PFSK-1 (cell line): ENCODE data around the gene PARN.

Source experiments
- FOXP2 ChIP-seq: optimal IDR thresholded peaks from 2 replicates; pipeline ENCODE3; 2011; ENCODE audit warnings: borderline replicate concordance, control low read depth, inconsistent platforms; ENCODE audit not compliant: insufficient read depth; ENCODE audit errors: extremely low read length, extremely low read depth
- POLR2AphosphoS5 ChIP-seq: IDR thresholded peaks from 2 replicates; pipeline ENCODE4 v1.6.1; 2012; ENCODE audit warnings: low read depth, mild to moderate bottlenecking, control low read depth, low read length, moderate library complexity
- REST ChIP-seq, 2 experiments: IDR thresholded peaks; 2 replicates each; pipeline versions ENCODE4 v1.6.1 to v1.8.0; 2011 to 2012; ENCODE audit warnings: low read depth in 2 of 2, low read length in 2 of 2, control low read depth in 1 of 2, inconsistent platforms in 1 of 2, mild to moderate bottlenecking in 1 of 2, moderate library complexity in 1 of 2; ENCODE audit not compliant: insufficient read depth in 1 of 2
- SIN3A ChIP-seq: IDR thresholded peaks from 2 replicates; pipeline ENCODE4 v1.6.1; 2012; ENCODE audit warnings: mild to moderate bottlenecking, low read length, moderate library complexity, borderline replicate concordance; ENCODE audit not compliant: insufficient read depth
- TAF1 ChIP-seq: IDR thresholded peaks from 2 replicates; pipeline ENCODE4 v1.6.1; 2012; ENCODE audit warnings: low read length, control low read depth, borderline replicate concordance; ENCODE audit not compliant: insufficient read depth

The PARN gene

DNA sequence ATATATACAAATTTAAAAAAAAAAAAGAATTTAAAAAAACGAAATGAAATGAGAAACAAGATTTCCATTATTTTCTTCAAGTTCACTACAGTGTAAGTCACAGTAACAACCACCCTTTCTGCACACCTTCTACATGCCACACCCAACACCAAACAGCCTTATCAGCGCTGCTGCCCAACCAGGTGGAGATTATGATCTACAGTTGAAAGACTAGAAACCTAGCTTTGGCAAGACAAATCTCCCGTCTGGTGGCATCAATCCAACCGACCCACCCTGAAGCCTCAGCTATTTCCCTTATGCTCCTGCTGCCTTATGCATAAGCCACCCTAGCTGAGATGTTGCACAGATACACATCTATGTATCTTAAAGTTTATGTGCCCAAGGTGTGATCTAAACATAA, 60.8 kb downstream of the PARN start:
- TF ChIP-seq REST (IDR thresholded peaks at IDR 0.05; ENCODE audit: insufficient read depth in 1 of 2, low read depth in 2 of 2, low read length in 2 of 2) (no peak), TAF1 (no peak), POLR2AphosphoS5 (no peak), FOXP2 (no peak), SIN3A (no peak)

DNA sequence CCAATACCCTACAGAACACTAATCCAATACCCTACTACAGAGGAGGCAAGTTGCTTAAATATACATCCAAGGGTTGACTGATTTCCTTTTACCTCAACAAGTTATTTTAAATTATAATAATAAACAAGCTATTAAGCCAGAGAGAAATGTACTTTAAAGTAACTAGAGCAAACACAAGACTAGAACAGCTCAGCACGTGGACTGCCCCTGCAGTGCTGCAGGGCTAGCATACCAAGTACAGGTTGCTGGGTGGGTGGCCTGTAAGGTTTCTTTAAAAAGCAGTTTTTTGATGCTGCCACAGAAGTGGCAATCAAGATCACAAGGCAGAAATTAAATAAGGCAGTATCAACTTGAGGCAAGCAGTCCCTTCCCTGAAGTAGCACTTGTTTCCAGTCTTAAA, 63.5 kb downstream of the PARN start:
- TF ChIP-seq POLR2AphosphoS5 = no peak
- no peak for TF ChIP-seq FOXP2
- no peak for TF ChIP-seq SIN3A

DNA sequence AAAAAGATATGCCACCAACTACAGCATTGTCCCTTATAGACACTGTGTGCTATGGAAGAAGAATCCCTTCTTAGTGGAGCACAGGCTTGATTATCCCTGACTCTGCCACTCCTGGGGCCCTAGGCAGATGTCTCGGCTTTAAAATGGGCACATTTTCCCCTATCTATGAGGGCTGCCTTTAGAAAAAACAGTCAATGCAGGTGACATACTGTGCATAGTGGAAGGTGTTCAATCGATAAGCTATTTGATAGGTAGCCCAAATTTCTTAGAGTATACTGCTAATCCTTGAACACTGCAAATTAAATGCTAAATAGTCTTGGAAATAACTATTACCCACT, 64.4 kb downstream of the PARN start:
- TF ChIP-seq TAF1 = no peak
- TF ChIP-seq SIN3A = no peak
- no peak for TF ChIP-seq POLR2AphosphoS5
- no peak for TF ChIP-seq REST (IDR thresholded peaks at IDR 0.05; ENCODE audit: insufficient read depth in 1 of 2, low read depth in 2 of 2, low read length in 2 of 2)
- TF ChIP-seq FOXP2 = no peak

- TF ChIP-seq FOXP2 (no peak), REST (IDR thresholded peaks at IDR 0.05; ENCODE audit: insufficient read depth in 1 of 2, low read depth in 2 of 2, low read length in 2 of 2) (no peak), POLR2AphosphoS5 (no peak), SIN3A (no peak), TAF1 (no peak)
These were observed 65.0 kb downstream of the PARN start for GRCh38 chr16:14564861-14565687.

DNA sequence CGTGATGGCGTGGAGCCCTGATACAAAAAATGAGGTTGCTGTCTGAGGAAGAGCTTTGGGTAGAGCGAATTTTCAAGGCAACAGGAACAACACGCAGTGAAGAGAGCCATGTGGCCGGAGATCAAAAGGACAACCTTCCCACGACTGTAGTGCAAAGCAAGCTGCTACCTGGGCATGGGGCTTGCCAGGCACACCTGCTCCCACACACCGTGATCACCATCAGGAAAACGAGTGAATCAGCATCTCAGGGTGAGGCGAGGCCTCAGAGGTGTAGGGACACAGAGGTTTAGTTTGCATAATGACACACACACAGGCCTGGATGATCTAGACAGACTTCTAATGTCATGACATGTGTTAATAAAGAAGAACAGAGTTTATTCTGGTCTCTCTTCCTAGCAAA, 65.7 kb downstream of the PARN start:
- no peak for TF ChIP-seq POLR2AphosphoS5
- no peak for TF ChIP-seq REST (IDR thresholded peaks at IDR 0.05; ENCODE audit: insufficient read depth in 1 of 2, low read depth in 2 of 2, low read length in 2 of 2)
- no peak for TF ChIP-seq TAF1
- no peak for TF ChIP-seq SIN3A
- no peak for TF ChIP-seq FOXP2
